Forelimb muscle (tissue), 1 donor: ENCODE results near the gene MRNIP. TPM values are rescaled to one million over a fixed set of nuclear protein-coding genes. Genes with fewer than 3 reads are reported as not detected.
"Not testable (repeated sequence)": the region's sequence is repeated elsewhere in the genome, so short reads cannot be mapped to it uniquely, and the experiment has no call there.

ENCODE experiments used
- DNase-seq: peaks from one replicate; pipeline ENCODE4 v3.0.0-alpha.2; 2013; ENCODE audit warnings: low read depth
- polyA plus RNA-seq: library from polyadenylated mRNA; unstranded; fragments of 120-200 nt; gene quantifications from one replicate; pipeline ENCODE4 v1.2.1, GENCODE V29; 2013; ENCODE audit not compliant: insufficient read length

The MRNIP gene
- polyA plus RNA-seq, 1 donor, result 15.2 TPM

GRCh38 chr5:179872055-179872827, 13.6 kb upstream of the MRNIP start:
- no peak for DNase-seq

DNA sequence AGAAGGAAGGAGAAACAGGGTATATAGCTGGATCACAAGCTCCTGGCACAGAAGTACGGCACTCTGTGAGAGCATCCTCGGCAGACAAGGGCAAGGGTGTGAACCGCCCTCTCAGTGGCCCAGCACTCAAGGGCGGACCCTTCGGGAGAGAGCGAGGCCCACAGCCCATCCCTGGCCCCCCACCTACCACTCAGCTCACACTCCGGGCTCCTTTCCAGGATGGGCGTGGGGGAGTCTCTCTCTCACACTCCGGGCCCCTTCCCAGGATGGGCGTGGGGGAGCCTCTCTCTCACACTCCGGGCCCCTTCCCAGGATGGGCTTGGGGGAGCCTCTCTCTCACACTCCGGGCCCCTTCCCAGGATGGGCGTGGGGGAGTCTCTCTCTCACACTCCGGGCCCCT, 12.9 kb upstream of the MRNIP start:
- not testable (repeated sequence) for DNase-seq

GRCh38 chr5:179870952-179871351, 12.3 kb upstream of the MRNIP start:
- no peak for DNase-seq

DNA sequence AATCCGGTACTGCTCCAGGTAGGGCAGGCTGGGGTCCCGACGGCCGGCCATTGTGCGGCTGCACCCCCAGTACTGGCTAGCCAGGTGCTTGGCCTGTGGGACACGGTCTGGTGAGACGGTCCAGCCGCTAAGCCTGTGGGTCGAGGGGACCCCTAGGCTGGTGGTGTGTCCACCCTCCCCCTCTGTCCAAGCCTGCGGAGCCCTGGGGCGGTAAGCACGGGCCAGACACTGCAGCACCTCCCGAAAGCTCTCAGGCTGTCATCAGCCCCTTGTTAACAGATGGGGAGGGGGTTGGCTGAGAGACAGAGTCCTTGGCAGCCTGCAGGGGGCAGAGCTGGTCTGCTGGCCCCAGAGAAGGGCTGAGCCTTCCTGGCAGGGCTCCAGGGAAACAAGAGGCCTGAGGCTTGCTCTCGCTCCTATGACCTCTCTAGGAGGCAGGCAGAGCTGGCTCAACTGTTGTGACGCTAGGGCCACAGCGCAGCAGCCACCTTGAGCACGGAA, 11.8 kb upstream of the MRNIP start:
- no peak for DNase-seq

- no peak for DNase-seq
These were observed 11.2 kb upstream of the MRNIP start for GRCh38 chr5:179869641-179870402.

DNA sequence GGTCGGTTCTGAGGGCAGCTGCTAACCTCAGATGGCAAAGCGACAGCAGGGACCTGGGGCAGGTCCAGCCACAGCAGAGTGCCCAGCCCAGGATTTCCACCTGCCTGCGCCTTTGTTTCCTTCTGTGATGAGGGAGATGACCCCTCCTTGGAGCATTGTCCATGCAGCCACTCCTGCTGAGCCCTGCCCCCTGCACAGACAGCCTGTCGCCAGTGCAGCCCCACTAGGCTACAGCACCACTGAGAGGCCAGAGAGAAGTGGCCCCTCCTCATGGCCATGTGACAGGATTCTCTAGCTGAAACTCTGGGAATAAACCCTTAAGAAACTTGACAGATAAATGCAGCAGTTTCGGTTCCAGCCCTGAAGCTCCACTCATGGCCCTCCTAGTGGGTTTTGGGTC, 10.5 kb upstream of the MRNIP start:
- no peak for DNase-seq

DNA sequence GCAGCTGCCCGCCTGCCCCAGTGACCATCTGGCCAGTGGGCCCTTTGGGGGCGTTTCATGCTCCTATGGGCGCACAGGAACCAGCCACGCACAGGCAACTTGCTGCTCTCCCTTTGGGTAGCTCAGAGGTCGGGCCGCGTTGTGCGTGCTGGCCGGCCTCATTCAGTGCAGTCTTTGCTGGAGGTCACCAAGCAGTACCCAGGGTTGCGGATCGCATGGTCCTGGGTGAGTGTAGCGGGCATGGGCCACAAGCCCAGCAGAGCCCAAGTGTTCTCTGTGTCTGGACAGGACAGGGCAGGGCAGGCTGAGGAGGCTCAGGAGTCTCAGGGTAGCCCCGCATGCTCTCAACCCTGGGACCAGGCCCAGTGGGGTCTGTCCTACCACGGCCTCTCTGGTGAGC, 9.9 kb upstream of the MRNIP start:
- DNase-seq, result no peak

DNA sequence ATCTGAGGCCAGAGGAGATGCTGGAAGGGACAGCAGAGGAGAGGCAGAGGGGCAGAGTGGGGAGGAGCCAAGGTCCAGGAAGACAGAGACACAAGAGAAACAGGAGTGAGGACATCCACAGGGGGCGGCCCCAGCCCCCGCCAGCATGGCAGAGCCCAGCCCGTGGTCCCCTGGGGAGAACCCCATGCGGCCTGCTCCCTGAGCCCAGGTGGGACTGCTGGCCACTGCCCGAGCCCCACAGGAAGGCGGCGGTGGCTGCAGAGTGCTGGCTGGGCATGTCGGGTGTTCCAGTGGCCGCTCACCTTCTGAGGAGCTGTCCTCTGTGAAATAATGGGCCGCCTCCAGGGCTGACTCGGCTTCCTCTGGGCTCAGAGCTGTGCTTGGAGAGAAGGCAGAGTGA, 8.9 kb upstream of the MRNIP start:
- no peak for DNase-seq

DNA sequence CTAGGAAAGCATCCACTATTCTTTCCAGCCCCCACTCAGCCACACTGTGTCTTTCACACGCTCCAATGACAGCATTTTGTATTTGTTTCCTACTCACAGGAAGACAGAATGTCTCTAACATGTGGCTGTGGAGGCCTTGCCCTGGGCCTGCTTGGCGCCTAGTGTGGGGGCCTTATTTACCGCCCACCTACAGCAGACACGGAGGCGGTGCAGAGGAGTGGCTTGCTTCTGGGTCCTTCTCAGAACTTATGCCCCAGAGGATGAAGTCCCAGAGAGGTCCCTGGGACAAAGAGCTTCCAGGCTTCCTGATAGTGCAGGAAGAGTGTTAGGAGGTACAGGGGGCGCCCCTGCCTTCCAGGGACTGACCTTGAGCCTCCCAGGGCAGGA, 8.5 kb upstream of the MRNIP start:
- DNase-seq, result no peak

GRCh38 chr5:179866241-179867078, 7.8 kb upstream of the MRNIP start:
- DNase-seq, result no peak

GRCh38 chr5:179865491-179866240, 7.0 kb upstream of the MRNIP start:
- DNase-seq, result no peak

GRCh38 chr5:179864686-179865085, 6.1 kb upstream of the MRNIP start:
- no peak for DNase-seq

DNA sequence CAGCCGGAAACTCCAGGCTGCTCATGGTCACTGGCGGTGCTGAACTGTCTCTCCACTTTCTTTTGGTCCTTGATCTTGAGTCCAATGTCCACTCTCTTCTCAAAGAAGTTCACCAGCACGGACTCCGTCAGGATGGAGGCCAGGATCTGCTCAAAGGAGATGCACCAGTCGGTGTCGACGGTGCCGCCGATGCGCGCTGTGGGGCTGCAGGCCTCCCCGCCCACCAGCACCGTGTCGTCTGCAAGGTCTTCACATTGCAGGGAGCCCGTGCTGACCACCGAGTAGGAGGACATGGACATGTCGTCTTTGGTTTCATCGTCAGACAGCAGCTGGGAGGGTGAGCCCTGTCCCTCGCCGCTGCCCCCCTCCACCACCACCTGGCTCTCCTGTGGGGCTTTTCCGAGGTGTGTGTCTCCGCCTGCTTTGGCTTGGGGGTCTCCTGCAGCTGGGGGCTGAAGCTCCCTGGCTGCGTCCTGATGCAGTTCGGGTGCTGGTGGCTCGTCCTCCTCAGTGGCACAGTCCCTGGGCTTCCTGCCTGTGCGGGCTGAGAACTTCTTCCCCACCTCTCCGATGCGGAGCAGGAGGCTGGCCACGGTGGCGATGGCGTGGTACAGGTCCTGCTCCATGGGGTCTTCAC, 5.0 kb upstream of the MRNIP start:
- no peak for DNase-seq

DNA sequence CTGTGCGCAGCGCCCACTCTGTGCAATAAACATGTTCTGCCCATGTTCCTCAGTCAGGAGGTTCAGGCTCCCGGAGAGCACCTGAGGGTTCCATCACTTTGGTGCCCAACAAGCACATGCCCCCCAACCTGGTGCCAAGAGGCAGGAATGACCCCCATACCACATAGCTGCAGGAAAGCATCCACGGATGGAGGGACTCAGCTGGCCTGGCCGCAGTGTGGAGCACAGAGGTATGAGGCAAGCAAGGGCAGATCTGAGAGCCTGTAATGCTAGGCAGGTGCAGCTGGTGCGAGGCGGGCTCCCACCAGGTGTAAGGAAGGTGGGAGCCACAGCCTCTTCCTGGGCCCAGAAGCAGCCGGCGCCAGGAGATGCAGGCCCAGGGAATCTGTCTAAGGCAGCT, 4.3 kb upstream of the MRNIP start:
- no peak for DNase-seq

DNA sequence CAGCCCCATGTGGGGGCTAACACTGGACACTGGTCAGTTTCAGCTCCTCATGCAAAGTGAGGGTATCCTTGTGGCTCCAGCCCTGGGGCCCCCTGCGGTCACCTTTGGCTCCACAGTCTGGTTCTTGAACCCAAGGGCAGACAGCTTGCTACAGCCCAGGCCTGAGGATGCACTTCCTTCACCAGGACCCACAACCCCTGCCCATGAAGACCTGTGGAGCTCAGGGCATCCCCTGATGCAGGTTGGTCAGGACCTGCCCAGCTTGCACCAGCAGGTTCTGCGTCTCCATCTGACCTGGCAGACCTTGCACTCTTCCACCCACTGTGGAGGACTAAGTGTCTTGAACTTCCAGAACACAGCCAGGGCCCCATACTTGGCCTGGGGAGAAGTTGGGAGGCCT, 3.7 kb upstream of the MRNIP start:
- DNase-seq, result no peak

- no peak for DNase-seq
These were observed 1.7 kb upstream of the MRNIP start for GRCh38 chr5:179860301-179860700.

DNA sequence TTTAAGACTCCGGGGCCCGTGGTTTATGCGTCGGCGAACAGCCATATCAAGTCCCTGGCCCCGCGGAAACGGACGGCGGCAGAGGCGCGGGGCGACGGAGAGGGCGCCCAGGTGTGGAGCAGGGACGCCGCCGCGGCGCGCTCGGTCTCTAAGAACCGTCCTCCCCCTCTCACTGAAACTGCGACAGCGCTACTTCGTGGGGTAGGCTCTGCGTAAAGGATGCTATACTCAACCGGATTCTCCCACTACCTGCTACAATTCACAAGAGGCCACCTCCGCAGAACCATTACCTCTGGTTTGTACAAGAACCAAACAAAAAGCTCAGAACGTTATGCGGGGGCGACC, 404 bp downstream of the MRNIP start:
- DNase-seq, result no peak

GRCh38 chr5:179854356-179854755, 4.3 kb downstream of the MRNIP start:
- no peak for DNase-seq

DNA sequence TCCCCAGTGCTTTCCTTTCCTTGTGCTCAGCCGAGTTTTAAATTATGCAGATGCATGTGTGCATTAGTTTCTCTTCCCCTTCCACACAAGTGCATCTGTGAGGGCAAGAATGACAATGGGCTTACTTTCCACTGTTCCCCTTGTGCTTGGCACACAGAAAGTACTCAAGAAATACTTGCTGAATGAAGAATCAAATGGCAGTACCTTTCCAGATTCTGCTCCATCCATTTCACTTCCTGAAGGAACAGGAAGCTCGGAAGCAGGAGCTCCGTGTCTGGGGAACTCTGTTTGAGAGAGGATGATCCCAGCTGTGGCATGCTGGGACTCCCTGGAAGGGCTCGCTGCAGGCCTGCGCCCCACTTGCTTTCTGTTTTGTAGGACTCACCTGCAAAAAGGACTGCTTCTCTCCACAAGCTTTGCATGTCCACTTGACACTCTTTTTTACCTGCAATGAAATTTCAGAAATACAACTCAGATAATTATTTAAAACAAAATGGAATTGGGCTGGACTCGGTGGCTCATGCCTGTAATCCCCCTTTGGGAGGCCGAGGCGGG, 5.5 kb downstream of the MRNIP start:
- no peak for DNase-seq

DNA sequence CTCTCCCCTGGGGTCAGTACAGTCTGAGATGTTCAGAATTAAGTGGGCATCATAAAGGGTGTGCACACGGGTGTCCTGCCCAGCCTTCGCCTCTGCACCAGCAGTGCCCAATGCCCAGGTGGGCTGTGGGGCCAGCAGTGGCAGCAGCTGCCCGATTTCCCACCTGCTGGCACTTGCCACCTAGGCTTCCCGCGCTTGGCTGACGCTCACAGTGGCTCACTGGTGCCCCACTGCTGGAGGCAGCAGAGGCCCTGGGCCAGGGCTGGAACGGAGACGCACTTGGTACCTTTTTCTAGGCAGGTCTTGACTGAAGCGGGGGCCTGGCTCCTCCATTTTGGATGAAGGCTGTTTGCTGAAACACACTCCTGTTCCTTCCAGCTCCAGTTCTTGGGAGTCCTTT, 17.0 kb downstream of the MRNIP start:
- no peak for DNase-seq

GRCh38 chr5:179840766-179841165, 17.9 kb downstream of the MRNIP start:
- DNase-seq, result no peak
